Measurements from ENCODE around the gene SPIRE1. TPM values are rescaled to one million over a fixed set of nuclear protein-coding genes. Genes with fewer than 3 reads are reported as not detected.
A peak's percentile ranks its signal among the peaks of the same experiment; 100 is the strongest.
"Not testable (repeated sequence)": the region's sequence is repeated elsewhere in the genome, so short reads cannot be mapped to it uniquely, and the experiment has no call there.

The SPIRE1 gene
- total RNA-seq, 1 experiment from 2014 or later = 16.6 TPM

GRCh38 chr18:12552879-12553242 lies 105.0 kb downstream of the SPIRE1 start:
- H3K14ac ChIP-seq (ENCODE audit: insufficient read depth, low read length) = no peak overlapping the region
- no peak overlapping the region for H3K9ac ChIP-seq (ENCODE audit: extremely low read depth, insufficient read length, low read length)
- H2BK12ac ChIP-seq (ENCODE audit: insufficient read length, low read depth, low read length) = no peak overlapping the region
- WGBS (ENCODE audit: extremely low coverage, insufficient read length, low lambda C conversion rate) = no CpG with 5 or more reads among the region's 4 CpGs
- no peaks in the 10 kb centered on the region; the same call in 1 of the 2 replicates for H3K79me2 ChIP-seq (ENCODE audit: insufficient read depth, low read length)
- H2BK120ac ChIP-seq (ENCODE audit: low read depth, low read length, poor library complexity, severe bottlenecking) = no peak overlapping the region
- no peak overlapping the region for H2BK20ac ChIP-seq (ENCODE audit: low read depth, low read length, poor library complexity, severe bottlenecking)
- H3K23ac ChIP-seq (ENCODE audit: insufficient read length, low read depth, low read length) = no peak overlapping the region
- H3T11ph ChIP-seq (ENCODE audit: low read length) = no peak overlapping the region
- no peak overlapping the region for H2AFZ ChIP-seq (ENCODE audit: low read length)
- H4K5ac ChIP-seq (ENCODE audit: insufficient read length, low read depth, low read length) = no peak overlapping the region
- H3K27ac ChIP-seq (ENCODE audit: insufficient read length, low read depth, low read length) = no peak overlapping the region
- no peak overlapping the region for H2AK5ac ChIP-seq (ENCODE audit: insufficient read length, low read length)
- no peaks in the 10 kb centered on the region for H3K4me1 ChIP-seq (ENCODE audit: insufficient read depth, low read length)
- no peak overlapping the region for H3K4me2 ChIP-seq (ENCODE audit: insufficient read depth, insufficient read length, low read length)
- H3K36me3 Mint-ChIP-seq (ENCODE audit: insufficient read depth in 1 of 3, low read depth in 3 of 3) = peaks cover 36 to 51% (median 38%) of the 10 kb centered on the region in 3 experiments
- no peak overlapping the region for H3K56ac ChIP-seq (ENCODE audit: insufficient read length, low read depth, low read length)
- DNase-seq = no peak
- no peak overlapping the region for H2BK15ac ChIP-seq (ENCODE audit: low read depth, low read length)
- H3K4me1 Mint-ChIP-seq = peaks cover 4 to 12% of the 10 kb centered on the region in 2 experiments
- no peak for TF ChIP-seq CTCF (conservative IDR thresholded peaks at IDR 0.05)
- peaks cover 6% of the 10 kb centered on the region for H3K9me3 ChIP-seq (ENCODE audit: control insufficient read depth, low read depth, low read length)
- H3K4me3 Mint-ChIP-seq = no peak overlapping the region
- H3K27me3 Mint-ChIP-seq (ENCODE audit: low read depth) = no peaks in the 10 kb centered on the region; the same call in 1 of the 2 replicates
- no peaks in the 10 kb centered on the region for H3K27me3 ChIP-seq (ENCODE audit: insufficient read depth, low read length)
- no peak overlapping the region for H3K27ac Mint-ChIP-seq
- no peaks in the 10 kb centered on the region for H3K23me2 ChIP-seq (ENCODE audit: insufficient read length, low read depth, low read length, poor library complexity, severe bottlenecking)
- no peaks in the 10 kb centered on the region for H3K79me1 ChIP-seq (ENCODE audit: insufficient read depth, low read depth, low read length, poor library complexity, severe bottlenecking)
- H4K8ac ChIP-seq (replicated peaks; ENCODE audit: insufficient read length, low read depth, low read length) = no peak overlapping the region
- H3K9me3 Mint-ChIP-seq = peaks cover 44 to 56% of the 10 kb centered on the region in 2 experiments
- H3K4ac ChIP-seq (ENCODE audit: low read depth, low read length) = no peak overlapping the region
- no peaks in the 10 kb centered on the region for H4K20me1 ChIP-seq (ENCODE audit: control insufficient read depth, insufficient read depth, insufficient read length)
- H2BK5ac ChIP-seq (ENCODE audit: insufficient read length, low read length) = no peak overlapping the region
- no peak overlapping the region for H4K91ac ChIP-seq (ENCODE audit: insufficient read length, low read depth, low read length)
- no peak overlapping the region for H3K18ac ChIP-seq (ENCODE audit: insufficient read length, low read depth, low read length)

- H3K27ac ChIP-seq (ENCODE audit: insufficient read length, low read depth, low read length); H3T11ph ChIP-seq (ENCODE audit: low read length); H3K4me1 ChIP-seq (ENCODE audit: insufficient read depth, low read length); H3K14ac ChIP-seq (ENCODE audit: insufficient read depth, low read length); H2AK5ac ChIP-seq (ENCODE audit: insufficient read length, low read length); H2AFZ ChIP-seq (ENCODE audit: low read length); H3K23ac ChIP-seq (ENCODE audit: insufficient read length, low read depth, low read length); H3K9me3 ChIP-seq (ENCODE audit: control insufficient read depth, low read depth, low read length); H4K20me1 ChIP-seq (ENCODE audit: control insufficient read depth, insufficient read depth, insufficient read length); DNase-seq; H3K27me3 ChIP-seq (ENCODE audit: insufficient read depth, low read length); H3K4ac ChIP-seq (ENCODE audit: low read depth, low read length); H3K79me2 ChIP-seq (ENCODE audit: insufficient read depth, low read length); H3K4me3 Mint-ChIP-seq; H3K18ac ChIP-seq (ENCODE audit: insufficient read length, low read depth, low read length); H4K8ac ChIP-seq (replicated peaks; ENCODE audit: insufficient read length, low read depth, low read length); H3K23me2 ChIP-seq (ENCODE audit: insufficient read length, low read depth, low read length, poor library complexity, severe bottlenecking); H4K5ac ChIP-seq (ENCODE audit: insufficient read length, low read depth, low read length); H2BK5ac ChIP-seq (ENCODE audit: insufficient read length, low read length); H3K9ac ChIP-seq (ENCODE audit: extremely low read depth, insufficient read length, low read length); H2BK120ac ChIP-seq (ENCODE audit: low read depth, low read length, poor library complexity, severe bottlenecking); H3K79me1 ChIP-seq (ENCODE audit: insufficient read depth, low read depth, low read length, poor library complexity, severe bottlenecking); H3K56ac ChIP-seq (ENCODE audit: insufficient read length, low read depth, low read length); H2BK20ac ChIP-seq (ENCODE audit: low read depth, low read length, poor library complexity, severe bottlenecking); H4K91ac ChIP-seq (ENCODE audit: insufficient read length, low read depth, low read length); H3K4me2 ChIP-seq (ENCODE audit: insufficient read depth, insufficient read length, low read length); H3K27me3 Mint-ChIP-seq (ENCODE audit: low read depth); H2BK12ac ChIP-seq (ENCODE audit: insufficient read length, low read depth, low read length); H2BK15ac ChIP-seq (ENCODE audit: low read depth, low read length): not testable (repeated sequence)
- WGBS (ENCODE audit: extremely low coverage, insufficient read length, low lambda C conversion rate) = no CpG with 5 or more reads among the region's 13 CpGs
- H3K27ac Mint-ChIP-seq = peak overlapping the region in 2 of 3 experiments; percentile 41 to 84; a peak in 3 of 7 replicates
- peaks cover 40 to 50% of the 10 kb centered on the region in 2 experiments for H3K9me3 Mint-ChIP-seq
- H3K36me3 Mint-ChIP-seq (ENCODE audit: insufficient read depth in 1 of 3, low read depth in 3 of 3) = peaks cover 33 to 46% (median 35%) of the 10 kb centered on the region in 3 experiments
- peaks cover 4 to 12% of the 10 kb centered on the region in 2 experiments for H3K4me1 Mint-ChIP-seq
Observed at GRCh38 chr18:12551943-12552878, 105.7 kb downstream of the SPIRE1 start.

All from H9 (cell line).